ENCODE results near the gene AP3M1. TPM values are rescaled to one million over a fixed set of nuclear protein-coding genes. Genes with fewer than 3 reads are reported as not detected.
"Not testable (repeated sequence)": the region's sequence is repeated elsewhere in the genome, so short reads cannot be mapped to it uniquely, and the experiment has no call there.

AP3M1 gene
- polyA plus RNA-seq, 5 donors: 40.5 to 56.2 (median 54.9) TPM

DNA sequence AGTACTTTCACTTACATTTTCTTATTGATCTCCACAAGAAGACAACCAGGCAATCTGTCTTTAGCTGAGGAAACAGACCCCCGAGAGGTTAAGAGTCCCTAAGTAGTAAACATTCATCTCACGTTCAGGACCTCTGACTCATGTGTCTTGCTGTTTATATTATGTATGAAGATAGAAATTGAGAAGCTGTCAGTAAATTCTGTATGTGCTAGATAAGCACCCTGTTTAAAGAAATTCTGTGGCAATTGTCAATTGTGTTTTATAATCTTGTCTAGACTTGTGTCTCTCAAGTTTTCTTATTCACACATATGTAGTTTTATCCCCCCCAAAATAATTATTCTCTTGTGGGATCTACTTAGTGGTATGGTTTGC is 14.9 kb upstream of the AP3M1 start:
- no peak for DNase-seq

DNA sequence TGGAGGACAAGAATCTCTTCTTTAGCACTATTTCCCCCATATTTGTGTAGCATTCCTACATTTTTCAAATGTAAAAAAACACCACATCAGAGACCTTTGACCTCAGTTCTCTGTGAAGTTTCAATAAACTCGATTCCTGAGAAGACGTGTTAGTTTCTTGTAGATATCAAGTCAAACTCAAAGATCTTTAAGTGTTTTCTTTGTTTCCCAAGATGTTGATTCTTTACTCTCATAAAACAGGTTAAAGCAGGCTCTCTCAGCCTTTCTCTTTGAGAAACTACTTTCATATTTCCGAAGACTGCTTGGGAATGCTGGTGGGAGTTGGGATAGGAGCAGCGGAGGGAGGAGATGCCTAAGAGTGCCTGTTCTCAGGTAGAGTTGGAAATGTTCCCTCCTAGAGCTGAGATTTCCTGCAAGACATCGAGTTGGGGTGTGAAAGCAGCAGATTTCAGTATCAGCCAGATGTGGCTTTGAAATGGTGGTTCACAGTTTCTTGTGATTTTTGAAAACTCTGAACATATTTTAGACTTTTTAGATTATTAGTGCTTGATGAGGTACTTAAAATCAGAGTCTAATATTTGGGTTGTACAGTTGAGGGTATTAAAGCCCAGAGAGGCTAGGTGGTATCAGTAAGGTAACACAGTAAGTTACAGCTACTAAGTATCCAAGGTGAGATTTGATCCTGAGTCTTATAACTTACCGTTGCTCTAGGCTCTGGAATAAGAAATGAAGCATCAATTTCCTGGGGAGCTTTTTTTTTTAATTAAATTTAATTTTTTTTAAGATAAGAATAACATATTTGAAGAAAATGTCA is 14.3 kb upstream of the AP3M1 start:
- no peak for DNase-seq

DNA sequence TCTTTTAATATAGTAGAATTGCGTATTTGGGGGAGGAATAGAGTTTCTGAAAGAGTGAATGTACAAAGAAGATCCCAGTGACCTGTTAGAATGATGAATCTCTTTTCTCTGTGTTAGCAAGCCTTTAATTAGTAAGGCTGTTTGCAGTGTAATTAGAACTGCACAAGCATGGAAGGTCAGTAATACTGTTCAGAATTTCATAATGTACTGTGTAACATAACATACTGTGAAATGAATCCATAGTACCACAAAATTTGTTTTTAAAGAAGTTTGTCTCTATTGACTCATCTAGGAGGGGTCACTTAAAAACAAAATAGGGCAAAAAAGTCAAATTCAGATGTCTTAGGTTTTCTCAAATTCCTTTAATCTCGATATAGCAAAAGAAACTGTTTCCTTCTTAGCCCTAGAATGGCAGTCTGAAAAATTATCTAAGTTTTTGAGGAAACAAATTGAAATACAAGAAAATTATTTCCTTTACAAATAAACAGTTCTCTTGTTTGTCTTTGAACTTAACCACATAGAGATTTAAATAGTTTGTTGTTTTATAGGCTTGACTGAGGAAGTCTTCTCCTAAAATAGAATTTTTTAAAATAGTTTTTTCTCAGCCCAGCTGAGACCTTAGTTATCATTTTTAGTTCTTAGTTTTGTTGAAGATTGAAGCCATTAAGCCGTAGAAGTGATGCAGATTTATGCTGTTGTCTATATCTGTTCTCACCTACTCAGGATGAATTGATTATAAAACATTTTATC is 12.9 kb upstream of the AP3M1 start:
- DNase-seq: no peak

DNA sequence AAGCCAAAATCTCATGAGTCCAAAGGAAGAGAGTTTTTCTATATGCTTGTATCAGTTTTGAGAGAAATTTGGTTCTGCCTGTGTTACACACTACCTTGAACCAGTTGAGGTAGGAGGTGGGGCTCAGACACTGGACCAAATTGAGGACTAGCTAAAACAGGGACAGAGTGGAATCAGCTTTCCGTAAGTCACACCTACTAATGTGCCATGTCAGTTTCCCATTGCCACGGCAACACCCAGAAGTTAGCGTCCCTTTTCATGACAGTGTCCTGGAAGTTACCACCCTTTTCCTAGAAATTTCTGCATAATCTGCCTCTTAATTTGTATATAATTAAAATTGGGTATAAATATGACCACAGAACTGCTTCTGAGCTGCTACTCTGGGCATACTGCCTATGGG is 9.4 kb upstream of the AP3M1 start:
- no peak for DNase-seq

DNA sequence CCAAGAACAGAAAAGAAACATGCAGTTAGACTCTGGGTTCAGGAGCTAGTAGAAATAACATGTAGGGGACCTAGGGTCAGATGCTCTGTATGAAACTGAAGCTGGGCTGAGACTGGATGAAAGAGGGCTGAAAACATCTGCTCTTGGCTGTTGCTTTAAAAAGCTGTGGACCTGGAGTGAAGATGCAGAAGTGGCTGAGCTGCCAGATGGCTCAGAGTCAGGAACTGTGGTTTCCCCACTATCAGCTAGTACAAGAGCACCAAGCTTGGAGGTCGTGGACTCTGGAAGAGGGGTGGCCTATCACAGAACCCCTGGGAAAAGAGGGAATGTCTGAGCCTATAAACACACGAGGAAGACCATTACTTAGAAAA is 6.3 kb upstream of the AP3M1 start:
- no peak for DNase-seq

DNA sequence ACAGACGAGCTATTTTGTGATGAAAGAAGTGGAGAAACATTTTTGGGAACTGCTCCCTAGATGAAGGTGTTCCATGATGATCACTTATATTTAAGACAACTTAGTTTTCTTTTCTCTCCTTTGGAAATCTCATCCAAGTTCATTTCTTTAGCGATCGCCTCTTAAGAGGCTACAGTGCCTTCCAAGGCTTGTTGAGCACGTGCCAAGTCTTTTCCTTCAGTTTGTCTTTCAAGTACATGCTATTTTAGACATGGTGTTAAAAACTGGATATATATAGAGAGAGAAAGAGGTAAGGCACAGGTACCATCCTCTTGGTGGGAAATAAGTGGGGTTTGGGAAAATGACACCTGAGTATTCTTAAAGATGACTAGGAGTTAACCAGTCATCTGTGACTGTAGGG is 3.0 kb upstream of the AP3M1 start:
- no peak for DNase-seq

DNA sequence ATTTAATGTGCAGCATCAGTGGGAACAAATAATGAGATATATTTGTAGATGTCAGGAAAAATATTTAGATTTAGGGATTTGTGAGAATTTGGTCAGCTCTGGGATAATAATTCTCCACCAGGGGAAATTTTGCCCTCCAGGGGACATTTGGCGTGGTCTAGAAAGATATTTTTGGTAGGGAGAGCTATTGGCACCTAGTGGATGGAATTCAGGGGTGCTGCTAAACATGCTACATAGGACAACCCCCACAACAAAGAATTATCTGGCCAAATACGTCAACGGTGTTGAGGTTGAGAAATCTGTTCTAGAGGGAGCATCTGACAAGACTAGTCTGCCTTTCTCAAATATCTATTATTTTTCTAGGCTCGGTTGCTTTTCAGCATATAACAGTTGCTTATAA is 2.5 kb upstream of the AP3M1 start:
- no peak for DNase-seq

DNA sequence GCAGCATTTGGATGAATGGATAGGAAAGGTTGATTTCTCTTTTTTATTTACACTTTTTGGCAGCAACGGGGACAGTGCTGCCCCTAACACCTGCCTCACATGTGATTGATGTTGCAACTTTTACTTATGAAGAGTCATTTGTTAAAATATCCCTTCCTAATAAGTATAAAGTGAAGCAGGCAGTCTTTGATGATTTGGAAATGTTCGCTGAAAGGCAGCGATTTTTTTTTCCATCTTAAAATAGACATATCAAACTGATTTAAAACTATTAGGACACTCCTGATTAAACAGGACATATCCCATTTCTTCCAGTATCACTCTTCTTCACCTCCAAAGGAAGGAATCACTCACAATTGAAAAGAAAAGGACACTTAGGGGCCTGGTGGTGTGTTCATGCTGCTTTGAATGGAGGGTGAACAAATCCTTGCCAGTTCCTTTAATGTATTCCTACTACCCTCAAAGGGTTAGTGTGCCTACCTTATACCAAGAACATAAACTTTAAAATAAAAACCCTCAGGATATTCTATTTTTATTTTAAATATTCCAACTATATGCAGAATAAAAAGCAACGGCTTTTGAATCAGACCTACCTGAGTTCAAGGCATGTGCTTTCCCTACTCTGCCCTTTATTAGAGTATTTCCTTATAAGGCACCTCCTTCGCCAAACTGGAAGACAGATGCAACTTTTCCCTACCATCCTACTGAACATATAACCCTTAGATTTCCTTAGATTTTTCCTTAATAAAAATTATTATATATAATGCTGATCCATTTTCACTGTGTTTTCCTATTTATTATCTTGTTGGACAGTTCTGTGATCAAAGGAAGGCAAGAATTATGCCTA is 1.5 kb upstream of the AP3M1 start:
- no peak for DNase-seq

DNA sequence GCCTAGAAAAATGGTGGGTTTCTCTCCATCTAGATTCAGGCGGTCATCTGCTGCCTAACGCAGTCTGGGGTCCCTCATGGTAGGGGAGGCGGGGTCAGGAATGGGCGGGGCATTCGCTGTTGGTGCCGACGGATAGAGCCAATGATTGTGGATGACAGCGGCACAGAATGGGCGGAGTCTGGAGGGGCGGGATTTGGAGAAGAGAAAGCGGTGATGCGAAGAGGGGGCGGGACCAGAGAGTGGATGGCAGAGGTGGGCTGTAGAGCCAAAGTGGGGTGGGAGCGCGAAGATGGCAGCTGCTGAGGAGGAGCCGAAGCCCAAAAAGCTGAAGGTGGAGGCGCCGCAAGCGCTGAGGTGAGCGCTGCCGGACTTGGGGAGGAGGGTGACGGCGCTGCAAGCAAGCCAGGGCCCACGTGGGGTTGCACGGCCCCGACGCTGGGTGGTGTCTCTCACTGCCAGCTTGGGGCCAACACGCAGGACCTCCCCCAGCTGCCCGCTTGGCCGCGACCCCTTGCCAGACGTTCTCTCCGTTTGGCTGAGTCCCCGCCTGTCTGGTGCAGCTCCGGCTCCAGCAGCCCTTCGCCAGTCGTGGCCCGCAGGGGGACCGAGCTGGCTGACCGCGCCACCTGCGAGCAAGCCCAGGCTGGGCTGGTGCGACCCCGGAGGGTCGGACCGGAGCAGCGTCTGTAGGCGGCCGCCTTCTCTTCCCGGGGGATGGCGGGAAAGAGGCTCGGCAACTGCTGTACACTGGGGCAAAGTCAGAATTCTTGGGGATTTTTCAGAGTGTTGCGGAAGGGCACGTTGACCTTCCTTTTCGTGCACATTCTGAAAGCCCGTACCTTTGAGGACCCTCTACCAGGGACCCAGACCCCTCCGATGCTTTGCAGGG is 606 bp upstream of the AP3M1 start, which contains the start of gene ADK:
Gene ADK, plus strand, starts transcription at position 232 of the 889 bp plus-strand sequence. Its CDS starts 58 bp downstream, at position 290.
- peak; percentile 99 for DNase-seq

DNA sequence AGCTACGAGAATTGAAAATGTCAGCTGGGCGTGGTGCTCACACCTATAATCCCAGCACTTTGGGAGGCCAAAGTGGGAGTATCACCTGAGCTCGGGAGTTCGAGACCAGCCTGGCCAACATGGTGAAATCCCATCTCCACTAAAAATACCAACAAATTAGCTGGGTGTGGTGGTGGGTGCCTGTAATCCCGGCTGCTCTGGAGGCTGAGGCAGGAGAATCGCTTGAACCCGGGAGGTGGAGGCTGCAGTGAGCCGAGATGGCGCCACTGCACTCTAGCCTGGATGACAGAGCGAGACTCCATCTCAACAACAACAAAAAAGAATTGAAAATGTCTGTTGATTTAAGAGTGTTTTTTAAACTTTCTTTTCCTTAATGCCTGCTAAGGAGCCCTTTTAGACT is 3.6 kb downstream of the AP3M1 start:
- not testable (repeated sequence) for DNase-seq

DNA sequence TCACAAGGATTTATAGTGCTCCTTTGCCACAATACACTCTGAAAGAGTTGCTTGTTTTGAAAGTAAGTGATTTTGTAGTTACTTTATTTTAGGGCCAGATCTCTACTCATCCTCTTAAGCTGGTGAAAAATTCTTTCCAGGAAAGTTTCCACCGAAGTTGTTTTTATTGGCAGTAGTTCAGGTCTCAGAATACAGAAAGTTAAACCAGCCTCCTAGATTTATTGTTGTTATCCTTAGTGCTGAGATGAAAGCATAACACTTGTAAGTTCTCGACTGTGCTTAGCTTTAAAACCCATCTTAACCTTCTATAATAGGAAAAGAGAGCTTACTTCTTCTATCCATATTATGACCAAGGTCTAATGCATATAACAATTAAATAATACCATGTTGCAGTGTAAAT is 5.5 kb downstream of the AP3M1 start:
- no peak for DNase-seq

DNA sequence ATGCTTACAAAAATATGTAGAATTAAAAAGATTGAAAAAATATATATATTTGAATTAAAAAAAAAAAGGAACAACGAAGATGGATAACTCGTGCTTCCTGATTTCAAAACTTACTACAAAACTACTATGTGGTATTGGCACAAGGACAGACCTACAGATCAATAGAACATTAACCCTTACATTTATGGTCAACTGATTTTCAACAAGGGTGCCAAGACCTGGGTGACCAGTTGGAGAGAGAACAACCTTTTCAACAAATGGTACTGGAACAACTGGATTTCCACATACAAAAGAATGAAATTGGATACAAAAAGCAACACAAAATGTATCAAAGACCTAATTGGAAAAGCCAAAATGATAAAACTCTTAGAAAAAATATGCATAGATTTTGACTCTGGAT is 10.1 kb downstream of the AP3M1 start:
- no peak for DNase-seq

DNA sequence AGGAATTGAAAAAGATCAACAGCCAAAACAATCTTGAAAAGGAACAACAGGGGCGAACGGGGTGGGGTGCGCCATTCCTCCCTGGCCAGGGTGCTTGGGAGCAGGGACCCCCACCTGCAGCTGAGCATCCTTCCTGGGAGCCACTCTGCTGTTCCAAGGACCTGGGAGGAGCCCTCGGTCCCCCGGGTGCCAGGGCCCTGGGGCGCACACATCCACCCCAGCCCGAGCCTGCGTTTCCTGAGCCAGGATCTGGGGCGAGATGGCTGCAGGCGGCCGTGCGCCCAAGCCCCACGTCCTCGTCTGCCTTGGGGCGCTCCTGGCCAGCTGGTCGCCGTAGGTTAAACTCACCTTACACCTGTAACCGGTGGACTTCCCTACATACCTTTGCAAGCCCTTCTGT is 10.6 kb downstream of the AP3M1 start:
- no peak for DNase-seq

DNA sequence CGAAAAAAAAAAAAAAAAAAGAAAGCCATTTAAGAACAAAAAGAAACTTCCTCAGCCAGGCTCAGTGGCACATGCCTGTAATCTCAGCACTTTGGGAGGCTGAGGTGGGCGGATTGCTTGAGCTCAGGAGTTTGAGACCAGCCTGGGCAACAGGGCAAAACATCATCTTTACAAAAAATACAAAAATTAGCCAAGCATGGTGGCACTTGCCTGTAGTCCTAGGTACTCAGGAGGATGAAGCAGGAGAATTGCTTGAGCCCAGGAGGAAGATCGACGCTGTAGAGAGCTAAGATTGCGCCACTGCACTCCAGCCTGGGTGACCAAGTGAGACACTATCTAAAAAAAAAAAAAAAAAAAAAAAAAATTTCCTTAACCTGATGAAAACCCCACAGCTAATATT is 12.0 kb downstream of the AP3M1 start:
- DNase-seq: not testable (repeated sequence)

DNA sequence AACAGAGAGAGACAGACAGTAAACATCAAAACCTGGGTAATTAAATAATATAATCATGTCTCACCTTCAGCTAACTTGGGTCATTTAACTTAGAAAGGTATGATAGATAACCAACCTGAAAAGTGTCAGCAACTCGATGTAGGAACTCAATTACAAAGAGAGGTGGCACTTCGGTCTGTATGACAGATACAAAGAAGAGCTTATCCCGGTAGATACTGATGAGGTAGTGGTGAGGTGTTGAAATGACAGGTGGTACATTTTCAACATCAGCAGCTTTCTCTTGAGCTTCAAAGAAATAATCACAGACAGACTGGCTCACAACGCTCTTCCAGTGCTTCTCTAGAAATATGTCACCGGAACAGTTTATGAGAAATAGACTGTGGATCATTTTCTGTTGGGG is 12.6 kb downstream of the AP3M1 start:
- no peak for DNase-seq

DNA sequence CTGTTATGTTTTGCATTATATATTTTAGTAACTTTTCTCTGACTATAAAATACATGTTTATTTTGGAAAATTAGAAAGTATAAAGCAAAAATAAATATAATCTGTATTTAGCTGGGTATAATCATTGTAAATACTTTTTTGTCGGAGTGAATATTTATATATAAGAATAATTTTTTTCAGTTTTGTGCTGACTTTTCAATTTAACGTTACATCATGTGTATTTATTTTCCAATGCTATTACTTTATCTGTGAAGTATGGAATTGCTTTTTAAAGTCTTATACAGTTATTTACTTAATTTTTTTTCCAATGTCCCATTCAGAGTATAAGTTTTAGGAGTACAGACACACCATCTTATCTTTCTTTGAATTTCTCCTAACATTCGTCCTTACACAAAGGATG is 15.2 kb downstream of the AP3M1 start:
- no peak for DNase-seq

DNA sequence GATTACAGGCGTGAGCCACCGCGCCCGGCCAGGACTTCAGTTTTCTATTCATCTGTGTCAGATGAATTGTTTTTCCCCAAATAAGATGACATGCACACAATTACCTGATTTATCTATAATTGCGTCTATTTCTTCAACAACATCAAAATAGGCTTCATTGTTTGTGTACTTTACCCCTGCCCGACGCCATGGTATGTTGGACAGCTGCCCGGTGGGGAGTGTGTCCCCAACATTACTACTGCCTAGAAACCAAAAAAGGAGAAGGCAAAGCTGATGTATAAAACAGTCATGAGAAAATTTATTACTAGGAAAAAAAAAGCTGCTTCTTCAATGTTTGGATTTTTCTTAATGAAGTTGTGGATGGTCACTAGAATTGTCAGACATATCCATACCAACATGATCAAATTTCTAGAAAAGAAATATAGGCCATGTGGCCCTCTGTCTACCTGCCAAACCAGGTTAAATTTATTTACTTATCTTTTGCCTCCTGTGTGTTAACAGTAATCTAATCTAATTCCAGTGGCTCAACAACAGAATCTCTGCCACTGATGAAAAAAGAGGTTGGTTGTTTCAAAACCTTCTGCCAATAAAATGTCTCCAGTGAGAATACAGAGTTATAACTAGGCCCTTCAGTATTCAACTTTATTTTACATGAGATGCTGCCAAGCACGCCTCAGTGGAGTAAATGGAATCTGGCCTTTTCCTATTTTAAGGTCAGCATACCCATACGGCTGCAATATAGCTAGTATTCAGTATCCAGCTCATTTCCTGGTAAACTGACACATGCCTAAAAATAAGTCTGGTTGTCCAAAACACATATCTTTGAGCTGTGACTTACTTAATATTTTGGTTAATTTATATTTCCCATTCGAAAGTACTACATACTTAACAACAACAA is 16.5 kb downstream of the AP3M1 start:
- DNase-seq: no peak

DNA sequence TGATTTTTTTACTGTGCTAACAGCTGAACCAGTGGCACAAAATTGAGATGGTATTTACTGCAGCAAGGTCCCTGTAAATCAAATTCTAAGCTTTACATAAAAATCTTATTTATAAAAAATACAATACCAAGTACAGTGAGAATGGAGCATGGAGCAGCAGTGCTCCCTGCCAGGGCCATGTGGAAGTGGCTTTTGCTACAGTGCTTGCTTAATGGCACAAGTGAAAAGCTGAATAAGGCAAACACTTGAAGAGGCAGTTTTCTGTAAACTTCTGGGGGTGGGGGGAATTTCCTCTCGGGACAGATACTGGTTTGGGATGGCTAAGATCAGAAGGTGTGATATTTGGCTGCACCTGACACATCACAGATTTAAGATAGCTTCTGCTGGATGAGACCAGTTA is 27.5 kb downstream of the AP3M1 start:
- DNase-seq: no peak

DNA sequence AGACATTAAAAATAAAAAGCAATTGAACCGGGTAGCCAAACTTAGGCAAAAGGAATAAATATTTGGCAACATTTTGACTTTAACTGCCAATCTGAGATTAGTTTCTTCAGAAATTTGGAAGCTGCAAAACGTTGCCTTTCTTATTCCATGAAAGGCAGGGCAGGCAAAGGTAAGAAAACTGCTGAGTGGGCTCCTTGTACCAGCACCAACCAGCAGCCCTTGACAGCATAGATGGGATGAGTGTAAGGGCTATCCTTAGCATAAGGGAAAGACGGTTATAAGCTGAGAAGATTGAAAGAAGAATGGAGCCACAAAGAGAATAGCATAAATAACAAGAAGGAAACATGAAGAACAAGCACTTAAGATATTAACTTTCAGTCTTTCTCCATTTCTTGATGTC is 28.6 kb downstream of the AP3M1 start:
- DNase-seq: no peak

DNA sequence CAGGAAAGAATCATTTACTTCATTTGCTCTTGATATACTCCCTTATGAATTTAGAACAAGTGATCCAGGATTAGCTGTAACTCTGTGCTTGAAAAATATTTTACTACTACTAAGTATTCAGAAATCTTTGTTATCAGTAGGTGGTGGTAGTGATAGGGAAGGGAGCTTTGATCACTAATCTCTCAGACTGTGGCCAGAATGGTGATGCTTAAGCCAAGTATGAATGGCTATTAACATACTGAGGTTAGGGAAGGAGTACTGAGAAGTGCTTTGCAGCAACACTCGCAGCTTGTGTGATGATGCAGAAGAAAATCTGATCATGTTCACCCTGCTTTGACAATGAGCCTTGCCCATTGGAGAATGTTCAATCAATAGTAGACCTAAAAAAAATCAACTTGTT is 29.3 kb downstream of the AP3M1 start:
- DNase-seq: no peak

All from right lung (tissue), 5 donors.